ENCODE data around the gene C4orf50.

DNA sequence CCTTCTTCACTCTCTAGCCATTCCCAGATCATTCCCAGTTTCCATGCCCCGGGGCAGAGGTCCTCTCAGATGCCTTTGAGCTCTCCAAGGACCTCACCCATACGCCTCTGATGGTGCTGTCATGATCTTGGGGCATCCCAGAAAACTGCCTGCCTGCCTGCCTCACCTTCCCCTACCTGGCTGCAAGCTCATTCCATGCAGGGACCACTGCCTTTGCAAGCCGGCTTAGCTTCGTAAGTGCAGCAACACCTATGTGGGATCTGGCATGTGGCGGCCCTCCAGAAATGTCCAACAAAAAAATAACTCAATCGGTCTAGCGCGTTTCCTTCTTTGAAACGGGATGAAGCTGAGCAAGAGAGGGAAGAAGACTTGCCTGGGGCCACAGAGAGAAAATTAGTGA, 53.0 kb downstream of the C4orf50 start:
- TF ChIP-seq, protein P1, sequence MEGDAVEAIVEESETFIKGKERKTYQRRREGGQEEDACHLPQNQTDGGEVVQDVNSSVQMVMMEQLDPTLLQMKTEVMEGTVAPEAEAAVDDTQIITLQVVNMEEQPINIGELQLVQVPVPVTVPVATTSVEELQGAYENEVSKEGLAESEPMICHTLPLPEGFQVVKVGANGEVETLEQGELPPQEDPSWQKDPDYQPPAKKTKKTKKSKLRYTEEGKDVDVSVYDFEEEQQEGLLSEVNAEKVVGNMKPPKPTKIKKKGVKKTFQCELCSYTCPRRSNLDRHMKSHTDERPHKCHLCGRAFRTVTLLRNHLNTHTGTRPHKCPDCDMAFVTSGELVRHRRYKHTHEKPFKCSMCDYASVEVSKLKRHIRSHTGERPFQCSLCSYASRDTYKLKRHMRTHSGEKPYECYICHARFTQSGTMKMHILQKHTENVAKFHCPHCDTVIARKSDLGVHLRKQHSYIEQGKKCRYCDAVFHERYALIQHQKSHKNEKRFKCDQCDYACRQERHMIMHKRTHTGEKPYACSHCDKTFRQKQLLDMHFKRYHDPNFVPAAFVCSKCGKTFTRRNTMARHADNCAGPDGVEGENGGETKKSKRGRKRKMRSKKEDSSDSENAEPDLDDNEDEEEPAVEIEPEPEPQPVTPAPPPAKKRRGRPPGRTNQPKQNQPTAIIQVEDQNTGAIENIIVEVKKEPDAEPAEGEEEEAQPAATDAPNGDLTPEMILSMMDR (conservative IDR thresholded peaks at IDR 0.05; ENCODE audit: low read depth in 2 of 2) = no peak
- TF ChIP-seq EZH2phosphoT487 (IDR thresholded peaks at IDR 0.05; ENCODE audit: unreplicated experiment) = no peak
- TF ChIP-seq EZH2 (IDR thresholded peaks at IDR 0.05; ENCODE audit: low read depth, unreplicated experiment) = no peak
- TF ChIP-seq POLR2AphosphoS5 (IDR thresholded peaks at IDR 0.05; ENCODE audit: low read depth) = no peak
- TF ChIP-seq, protein P2, sequence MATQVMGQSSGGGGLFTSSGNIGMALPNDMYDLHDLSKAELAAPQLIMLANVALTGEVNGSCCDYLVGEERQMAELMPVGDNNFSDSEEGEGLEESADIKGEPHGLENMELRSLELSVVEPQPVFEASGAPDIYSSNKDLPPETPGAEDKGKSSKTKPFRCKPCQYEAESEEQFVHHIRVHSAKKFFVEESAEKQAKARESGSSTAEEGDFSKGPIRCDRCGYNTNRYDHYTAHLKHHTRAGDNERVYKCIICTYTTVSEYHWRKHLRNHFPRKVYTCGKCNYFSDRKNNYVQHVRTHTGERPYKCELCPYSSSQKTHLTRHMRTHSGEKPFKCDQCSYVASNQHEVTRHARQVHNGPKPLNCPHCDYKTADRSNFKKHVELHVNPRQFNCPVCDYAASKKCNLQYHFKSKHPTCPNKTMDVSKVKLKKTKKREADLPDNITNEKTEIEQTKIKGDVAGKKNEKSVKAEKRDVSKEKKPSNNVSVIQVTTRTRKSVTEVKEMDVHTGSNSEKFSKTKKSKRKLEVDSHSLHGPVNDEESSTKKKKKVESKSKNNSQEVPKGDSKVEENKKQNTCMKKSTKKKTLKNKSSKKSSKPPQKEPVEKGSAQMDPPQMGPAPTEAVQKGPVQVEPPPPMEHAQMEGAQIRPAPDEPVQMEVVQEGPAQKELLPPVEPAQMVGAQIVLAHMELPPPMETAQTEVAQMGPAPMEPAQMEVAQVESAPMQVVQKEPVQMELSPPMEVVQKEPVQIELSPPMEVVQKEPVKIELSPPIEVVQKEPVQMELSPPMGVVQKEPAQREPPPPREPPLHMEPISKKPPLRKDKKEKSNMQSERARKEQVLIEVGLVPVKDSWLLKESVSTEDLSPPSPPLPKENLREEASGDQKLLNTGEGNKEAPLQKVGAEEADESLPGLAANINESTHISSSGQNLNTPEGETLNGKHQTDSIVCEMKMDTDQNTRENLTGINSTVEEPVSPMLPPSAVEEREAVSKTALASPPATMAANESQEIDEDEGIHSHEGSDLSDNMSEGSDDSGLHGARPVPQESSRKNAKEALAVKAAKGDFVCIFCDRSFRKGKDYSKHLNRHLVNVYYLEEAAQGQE (IDR thresholded peaks at IDR 0.05; ENCODE audit: unreplicated experiment) = no peak
- no peak for TF ChIP-seq CREB1 (CRISPR knock-in tag; IDR thresholded peaks at IDR 0.05; ENCODE audit: low read depth)
- TF ChIP-seq ZNF331 (CRISPR knock-in tag; IDR thresholded peaks at IDR 0.05; ENCODE audit: low read depth) = no peak

All from GM23338 (cell line).